Testis (tissue), 3 donors: ENCODE measurements around the gene CENPQ. TPM values are rescaled to one million over a fixed set of nuclear protein-coding genes. Genes with fewer than 3 reads are reported as not detected.

Experiments
- DNase-seq: peaks from one replicate; pipeline ENCODE4 v3.0.0-alpha.2; 2019
- H3K27ac ChIP-seq, 2 donors: fragments of 200-600 bp; sonication (generic); one replicate each; pipeline ENCODE4 v1.5.1; 2019
- H3K27me3 ChIP-seq: fragments of 200-600 bp; sonication (generic); one replicate; pipeline ENCODE4 v1.5.1; 2019
- H3K36me3 ChIP-seq: fragments of 200-600 bp; sonication (generic); one replicate; pipeline ENCODE4 v1.5.1; 2017; ENCODE audit warnings: low read depth; ENCODE audit errors: missing control alignments
- H3K4me1 ChIP-seq: fragments of 200-600 bp; sonication (generic); one replicate; pipeline ENCODE4 v1.5.1; 2019
- H3K4me3 ChIP-seq, 2 donors: fragments of 200-600 bp; sonication (generic); one replicate each; pipeline ENCODE4 v1.5.1; 2017 to 2019
- H3K9me3 ChIP-seq: fragments of 200-600 bp; sonication (generic); one replicate; pipeline ENCODE4 v1.5.1; 2017
- CTCF ChIP-seq, 3 experiments: fragments of 450-650 bp in 2 of 3; fragments of 200-600 bp in 1 of 3; sonication (generic) in 1 of 3; IDR thresholded peaks; one replicate each; pipeline ENCODE4 v1.5.1; 2016 to 2019; ENCODE audit warnings: antibody characterized with exemption in 3 of 3, mild to moderate bottlenecking in 2 of 3, moderate library complexity in 1 of 3
- POLR2A ChIP-seq: fragments of 450-650 bp; IDR thresholded peaks from one replicate; pipeline ENCODE4 v1.6.1; 2017; ENCODE audit warnings: antibody characterized with exemption, mild to moderate bottlenecking, moderate library complexity
- WGBS, 2 donors: methylation state at CpG; one replicate each; pipeline ENCODE4 v1.1.5; 2018; 5-methylcytosine and 5-hydroxymethylcytosine counted together
- intact Hi-C: fragments of 100-400 bp; cut with DNase I; formaldehyde crosslinking; loops from one replicate; pipeline ENCODE4 v1.15.1; 2023; ENCODE audit warnings: low total_unique reads
- polyA plus RNA-seq: library from polyadenylated mRNA; stranded (reverse); fragments of 350-450 nt; fragmentation: Illumina TruSeq; extraction: RNeasy Lipid Tissue Mini Kit (QIAGEN cat#74804); gene quantifications from one replicate; pipeline ENCODE4 v1.2.3, GENCODE V29; 2014; ENCODE audit warnings: low read depth, low replicate concordance; ENCODE audit not compliant: insufficient read depth
- total RNA-seq, 2 donors: library from RNA; depleted of rRNA; stranded (reverse); fragments of >200 nt; gene quantifications; one replicate each; pipeline ENCODE4 v1.2.3, GENCODE V29; 2016

The CENPQ gene
- total and polyA plus RNA-seq, 3 donors from 2014 or later = 2.8 to 7.6 (median 3.8) TPM

GRCh38 chr6:49531774-49532569 lies 68.8 kb downstream of the CENPQ start:
- DNase-seq = no peak
- H3K9me3 ChIP-seq = no peaks in the 10 kb centered on the region
- H3K4me3 ChIP-seq = no peak overlapping the region
- TF ChIP-seq POLR2A = no peak
- peak; percentile 49 to 76 (median 68) for TF ChIP-seq CTCF (IDR thresholded peaks at IDR 0.05)
- H3K27ac ChIP-seq = no peak overlapping the region
- intact Hi-C loops = no loop called here
- H3K36me3 ChIP-seq = no peaks in the 10 kb centered on the region
- H3K27me3 ChIP-seq = no peaks in the 10 kb centered on the region
- 19 to 30% methylated on average over 3 of the region's 3 CpGs for WGBS, 2 donors
- H3K4me1 ChIP-seq = no peaks in the 10 kb centered on the region

GRCh38 chr6:49535795-49536194 lies 72.6 kb downstream of the CENPQ start:
- intact Hi-C loops = no loop called here
- H3K4me1 ChIP-seq = no peaks in the 10 kb centered on the region
- no peaks in the 10 kb centered on the region for H3K36me3 ChIP-seq
- no peak overlapping the region for H3K4me3 ChIP-seq
- H3K27ac ChIP-seq = no peak overlapping the region
- 60 to 74% methylated on average over 5 of the region's 5 CpGs for WGBS, 2 donors
- TF ChIP-seq CTCF (IDR thresholded peaks at IDR 0.05) = no peak
- TF ChIP-seq POLR2A = no peak
- H3K27me3 ChIP-seq = no peaks in the 10 kb centered on the region
- H3K9me3 ChIP-seq = no peaks in the 10 kb centered on the region
- no peak for DNase-seq

- WGBS, 2 donors = 96% methylated on average over 3 of the region's 3 CpGs
- TF ChIP-seq POLR2A = no peak
- TF ChIP-seq CTCF (IDR thresholded peaks at IDR 0.05) = no peak
- Histone ChIP-seq H3K4me1 (no peaks in the 10 kb centered on the region), H3K4me3 (no peak overlapping the region), H3K9me3 (no peaks in the 10 kb centered on the region), H3K27me3 (no peaks in the 10 kb centered on the region), H3K27ac (no peak overlapping the region), H3K36me3 (no peaks in the 10 kb centered on the region)
- intact Hi-C loops = no loop called here
- no peak for DNase-seq
Measured at GRCh38 chr6:49539102-49539501, 75.9 kb downstream of the CENPQ start.

- Histone ChIP-seq H3K36me3 (no peaks in the 10 kb centered on the region), H3K27me3 (no peaks in the 10 kb centered on the region), H3K9me3 (no peaks in the 10 kb centered on the region), H3K4me1 (no peaks in the 10 kb centered on the region), H3K4me3 (no peak overlapping the region), H3K27ac (no peak overlapping the region)
- intact Hi-C loops = no loop called here
- TF ChIP-seq CTCF (IDR thresholded peaks at IDR 0.05) = no peak
- TF ChIP-seq POLR2A = no peak
- no peak for DNase-seq
Measured at GRCh38 chr6:49540614-49541013, 77.4 kb downstream of the CENPQ start.

- Histone ChIP-seq H3K27me3 (no peaks in the 10 kb centered on the region), H3K4me1 (no peaks in the 10 kb centered on the region), H3K9me3 (no peaks in the 10 kb centered on the region), H3K27ac (peak overlapping the region in 1 of 2 donors; percentile 64), H3K4me3 (no peak overlapping the region), H3K36me3 (no peaks in the 10 kb centered on the region)
- intact Hi-C loops = no loop called here
- 41 to 42% methylated on average over 1 of the region's 1 CpG for WGBS, 2 donors
- TF ChIP-seq POLR2A (no peak), CTCF (IDR thresholded peaks at IDR 0.05) (no peak)
- no peak for DNase-seq
Measured at GRCh38 chr6:49541210-49541724, 78.1 kb downstream of the CENPQ start.
